Measurements from ENCODE around the gene CNTN1. TPM values are rescaled to one million over a fixed set of nuclear protein-coding genes. Genes with fewer than 3 reads are reported as not detected.

The CNTN1 gene
- total and polyA plus RNA-seq, 2 experiments from 2014 or later, result 0.58 to 2.4 TPM

GRCh38 chr12:41026151-41026550 lies 333.9 kb downstream of the CNTN1 start:
- H3K36me3 ChIP-seq (replicated peaks; ENCODE audit: insufficient read depth, low read depth), result no peaks in the 10 kb centered on the region
- no peaks in the 10 kb centered on the region for H3K9me2 ChIP-seq (replicated peaks; ENCODE audit: insufficient read depth)
- H3K4me2 ChIP-seq, result no peak overlapping the region
- H3K27me3 ChIP-seq, result no peaks in the 10 kb centered on the region
- H3K27ac ChIP-seq, result no peak overlapping the region
- DNase-seq (ENCODE audit: low spot score), result no peak
- TF ChIP-seq CTCF (IDR thresholded peaks at IDR 0.05; ENCODE audit: poor library complexity) (no peak), EZH2phosphoT487 (IDR thresholded peaks at IDR 0.05; ENCODE audit: low read depth, severe bottlenecking, unreplicated experiment) (no peak), EZH2 (IDR thresholded peaks at IDR 0.05; ENCODE audit: borderline replicate concordance) (no peak)
- H4K20me1 ChIP-seq (ENCODE audit: insufficient read depth, poor library complexity, severe bottlenecking), result no peaks in the 10 kb centered on the region
- no peaks in the 10 kb centered on the region for H3K4me1 ChIP-seq (ENCODE audit: insufficient read depth)
- H2AFZ ChIP-seq, result no peak overlapping the region
- no peaks in the 10 kb centered on the region for H3K9me3 ChIP-seq (ENCODE audit: low read depth)
- no peak overlapping the region for H3K4me3 ChIP-seq
- H3K79me2 ChIP-seq, result no peaks in the 10 kb centered on the region
- 58% methylated on average over 1 of the region's 1 CpG for WGBS (ENCODE audit: low lambda C conversion rate, missing lambda C conversion rate)

- Histone ChIP-seq H2AFZ (no peak overlapping the region), H3K79me2 (no peaks in the 10 kb centered on the region), H3K36me3 (replicated peaks; ENCODE audit: insufficient read depth, low read depth) (no peaks in the 10 kb centered on the region), H3K4me1 (ENCODE audit: insufficient read depth) (no peaks in the 10 kb centered on the region), H3K27ac (no peak overlapping the region), H3K27me3 (no peaks in the 10 kb centered on the region), H3K9me2 (replicated peaks; ENCODE audit: insufficient read depth) (no peaks in the 10 kb centered on the region), H3K4me3 (no peak overlapping the region), H3K9me3 (ENCODE audit: low read depth) (no peaks in the 10 kb centered on the region), H3K4me2 (no peak overlapping the region), H4K20me1 (ENCODE audit: insufficient read depth, poor library complexity, severe bottlenecking) (no peaks in the 10 kb centered on the region)
- no peak for DNase-seq (ENCODE audit: low spot score)
- TF ChIP-seq EZH2 (IDR thresholded peaks at IDR 0.05; ENCODE audit: borderline replicate concordance) (no peak), CTCF (IDR thresholded peaks at IDR 0.05; ENCODE audit: poor library complexity) (no peak), EZH2phosphoT487 (IDR thresholded peaks at IDR 0.05; ENCODE audit: low read depth, severe bottlenecking, unreplicated experiment) (no peak)
Measured at GRCh38 chr12:41032386-41032785, 340.1 kb downstream of the CNTN1 start.

GRCh38 chr12:41034686-41035085 lies 342.4 kb downstream of the CNTN1 start:
- Histone ChIP-seq H3K27ac (no peak overlapping the region), H4K20me1 (ENCODE audit: insufficient read depth, poor library complexity, severe bottlenecking) (no peaks in the 10 kb centered on the region), H2AFZ (no peak overlapping the region), H3K9me2 (replicated peaks; ENCODE audit: insufficient read depth) (no peaks in the 10 kb centered on the region), H3K4me2 (no peak overlapping the region), H3K36me3 (replicated peaks; ENCODE audit: insufficient read depth, low read depth) (no peaks in the 10 kb centered on the region), H3K4me3 (no peak overlapping the region), H3K9me3 (ENCODE audit: low read depth) (no peaks in the 10 kb centered on the region), H3K4me1 (ENCODE audit: insufficient read depth) (no peaks in the 10 kb centered on the region), H3K79me2 (no peaks in the 10 kb centered on the region), H3K27me3 (no peaks in the 10 kb centered on the region)
- no peak for DNase-seq (ENCODE audit: low spot score)
- TF ChIP-seq CTCF (IDR thresholded peaks at IDR 0.05; ENCODE audit: poor library complexity) (no peak), EZH2phosphoT487 (IDR thresholded peaks at IDR 0.05; ENCODE audit: low read depth, severe bottlenecking, unreplicated experiment) (no peak), EZH2 (IDR thresholded peaks at IDR 0.05; ENCODE audit: borderline replicate concordance) (no peak)
- 73% methylated on average over 1 of the region's 1 CpG for WGBS (ENCODE audit: low lambda C conversion rate, missing lambda C conversion rate)

- Histone ChIP-seq H3K9me2 (replicated peaks; ENCODE audit: insufficient read depth) (no peaks in the 10 kb centered on the region), H3K9me3 (ENCODE audit: low read depth) (no peaks in the 10 kb centered on the region), H3K27me3 (no peaks in the 10 kb centered on the region), H3K4me3 (no peak overlapping the region), H3K79me2 (no peaks in the 10 kb centered on the region), H4K20me1 (ENCODE audit: insufficient read depth, poor library complexity, severe bottlenecking) (no peaks in the 10 kb centered on the region), H2AFZ (no peak overlapping the region), H3K4me2 (no peak overlapping the region), H3K36me3 (replicated peaks; ENCODE audit: insufficient read depth, low read depth) (no peaks in the 10 kb centered on the region), H3K27ac (no peak overlapping the region), H3K4me1 (ENCODE audit: insufficient read depth) (no peaks in the 10 kb centered on the region)
- no peak for DNase-seq (ENCODE audit: low spot score)
- no peak for TF ChIP-seq EZH2 (IDR thresholded peaks at IDR 0.05; ENCODE audit: borderline replicate concordance)
- TF ChIP-seq EZH2phosphoT487 (IDR thresholded peaks at IDR 0.05; ENCODE audit: low read depth, severe bottlenecking, unreplicated experiment), result no peak
- TF ChIP-seq CTCF (IDR thresholded peaks at IDR 0.05; ENCODE audit: poor library complexity), result no peak
Measured at GRCh38 chr12:41039461-41039860, 347.2 kb downstream of the CNTN1 start.

Data from hepatocyte (in vitro differentiated cells).